Omental fat pad (tissue), 4 donors: ENCODE results near the gene POGZ. TPM values are rescaled to one million over a fixed set of nuclear protein-coding genes. Genes with fewer than 3 reads are reported as not detected.

Experiments
- ATAC-seq: fragments of 150-250 bp; one replicate; pipeline ENCODE4 v1.9.1; 2016; ENCODE audit warnings: mild to moderate bottlenecking, moderate library complexity; ENCODE audit not compliant: low FRiP score
- DNase-seq: peaks from one replicate; pipeline ENCODE4 v3.0.0-alpha.2; 2019; ENCODE audit warnings: low spot score
- CTCF ChIP-seq, 3 donors: fragments of 450-650 bp; IDR thresholded peaks; one replicate each; pipeline ENCODE4 v1.5.1; 2016 to 2017; ENCODE audit warnings: antibody characterized with exemption in 3 of 3, mild to moderate bottlenecking in 3 of 3, moderate library complexity in 2 of 3
- total RNA-seq, 4 donors: library from RNA; depleted of rRNA; stranded (reverse); fragments of >200 nt; gene quantifications; one replicate each; pipeline ENCODE4 v1.1.0, GENCODE V29; 2016

The POGZ gene
- total RNA-seq, 4 donors from 2014 or later: 32.9 to 60.8 (median 40.1) TPM

DNA sequence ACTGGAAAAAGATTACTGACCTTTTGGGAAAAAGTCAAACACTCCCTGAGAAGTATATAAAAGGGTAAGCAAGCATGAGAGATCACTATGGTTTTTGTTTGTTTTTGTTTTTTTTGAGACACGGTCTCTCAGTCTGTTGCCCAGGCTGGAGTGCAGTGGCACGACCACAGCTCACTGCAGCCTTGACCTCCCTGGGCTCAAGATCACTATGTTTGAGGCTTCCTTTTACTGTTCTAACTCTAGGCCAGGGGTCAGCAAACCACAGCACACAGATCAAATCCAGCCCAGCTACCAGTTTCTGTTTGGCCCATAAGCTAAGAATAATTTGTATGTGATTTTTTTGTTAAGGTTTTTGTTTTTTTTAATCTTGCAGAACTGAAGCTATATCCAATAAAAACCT is 34.2 kb downstream of the POGZ start:
- DNase-seq: no peak
- no peak for TF ChIP-seq CTCF (IDR thresholded peaks at IDR 0.05)
- no peak for ATAC-seq

- no peak for TF ChIP-seq CTCF (IDR thresholded peaks at IDR 0.05)
- no peak for DNase-seq
Observed at GRCh38 chr1:151419819-151420218, 39.5 kb downstream of the POGZ start.

DNA sequence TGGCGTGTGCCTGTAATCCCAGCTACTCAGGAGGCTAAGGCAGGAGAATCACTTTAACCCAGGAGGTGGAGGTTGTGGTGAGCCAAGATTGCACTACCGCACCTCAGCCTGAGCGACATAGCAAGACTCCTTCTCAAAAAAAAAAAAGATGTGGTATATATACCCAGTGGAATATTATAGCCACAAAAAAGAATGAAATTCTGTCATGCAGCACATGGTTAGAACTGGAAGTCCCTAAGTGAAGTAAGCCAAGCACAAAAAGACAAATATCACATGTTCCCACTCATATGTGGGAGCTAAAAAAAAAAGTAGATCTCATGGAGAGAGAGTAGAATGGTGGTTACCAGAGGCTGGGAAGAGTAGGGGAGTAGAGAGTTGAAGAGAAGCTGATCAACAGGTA is 41.2 kb downstream of the POGZ start:
- ATAC-seq: no peak
- TF ChIP-seq CTCF (IDR thresholded peaks at IDR 0.05): no peak
- no peak for DNase-seq

More at GRCh38 chr1:151419819-151420218, 39.5 kb downstream of the POGZ start:
- ATAC-seq: no peak

- TF ChIP-seq CTCF (IDR thresholded peaks at IDR 0.05): no peak
- DNase-seq: no peak
- no peak for ATAC-seq
Observed at GRCh38 chr1:151416231-151416630, 43.1 kb downstream of the POGZ start.

DNA sequence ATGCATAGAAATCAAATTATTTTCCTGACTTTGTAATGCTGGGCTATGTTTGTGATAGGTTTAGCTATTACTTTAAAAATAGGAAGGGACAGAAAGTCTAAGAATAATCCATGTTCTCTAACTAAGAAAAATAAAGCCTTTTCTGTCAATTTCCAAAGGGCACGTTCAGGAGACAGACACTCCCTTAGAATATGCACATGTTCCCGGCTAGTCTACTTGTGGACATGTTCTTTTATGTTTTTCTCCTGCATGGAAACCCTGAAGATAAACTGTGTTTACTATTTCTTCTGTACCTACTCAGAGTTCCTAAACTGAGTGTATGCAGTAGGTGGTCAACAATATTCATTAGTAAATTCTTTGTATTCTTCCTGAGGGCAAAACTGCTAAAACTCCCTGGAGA is 47.4 kb downstream of the POGZ start:
- ATAC-seq: no peak
- DNase-seq: no peak
- TF ChIP-seq CTCF (IDR thresholded peaks at IDR 0.05): no peak

GRCh38 chr1:151408891-151409290 is 50.4 kb downstream of the POGZ start:
- ATAC-seq: no peak
- TF ChIP-seq CTCF (IDR thresholded peaks at IDR 0.05): no peak
- no peak for DNase-seq

DNA sequence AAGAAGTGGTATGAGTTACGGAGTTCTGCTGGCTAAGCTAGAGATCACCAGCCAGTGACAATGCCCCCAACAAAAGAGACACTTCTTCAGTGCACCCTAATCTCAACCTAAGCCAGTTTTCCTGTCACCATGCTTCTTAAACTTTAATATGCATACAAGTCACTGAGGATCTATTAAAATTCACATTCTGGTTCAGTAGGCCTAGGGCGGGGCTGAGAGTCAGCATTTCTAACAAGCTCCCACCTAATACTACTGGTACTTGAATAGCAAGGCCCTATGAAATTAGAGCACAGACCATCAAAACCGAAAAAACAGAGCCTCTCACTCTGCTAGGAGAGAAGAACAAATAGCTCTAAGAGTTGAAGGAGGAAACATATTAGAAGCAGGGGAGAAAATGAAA is 52.0 kb downstream of the POGZ start:
- DNase-seq: no peak
- no peak for ATAC-seq
- TF ChIP-seq CTCF (IDR thresholded peaks at IDR 0.05): no peak
